GM19324 (cell line): ENCODE measurements around the gene B3GNT5.

ENCODE experiments used
- ATAC-seq: cut with Tn5 transposase; IDR thresholded peaks from one replicate; pipeline ENCODE4 v1.9.1; 2021; ENCODE audit warnings: mild to moderate bottlenecking, moderate library complexity; ENCODE audit not compliant: unreplicated experiment, low FRiP score

Gene B3GNT5

DNA sequence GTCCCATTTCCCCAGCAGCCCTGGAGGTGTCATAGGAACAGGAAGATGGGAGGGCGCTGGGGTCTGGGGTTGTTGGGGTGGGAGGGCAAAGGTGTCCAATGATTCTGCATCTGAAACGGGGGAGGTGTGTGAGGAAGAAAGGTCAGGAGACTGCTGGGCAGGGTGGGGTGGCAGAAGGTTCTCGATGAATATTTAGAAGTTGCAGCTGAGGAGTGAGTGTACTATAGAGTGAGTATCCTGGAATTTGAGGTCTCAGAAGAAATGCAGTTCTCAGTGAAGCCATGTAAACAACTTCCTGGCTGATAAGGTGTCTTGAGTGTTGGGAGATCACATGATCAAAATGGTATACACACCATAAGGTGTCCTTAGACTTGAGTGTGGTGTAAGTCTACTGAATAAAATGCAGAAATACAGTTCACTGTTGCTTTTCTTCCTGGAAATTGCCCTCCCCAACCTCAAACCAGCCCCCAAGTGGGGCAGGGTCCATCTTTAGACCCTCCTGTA, 9.9 kb downstream of the B3GNT5 start:
- no peak for ATAC-seq

DNA sequence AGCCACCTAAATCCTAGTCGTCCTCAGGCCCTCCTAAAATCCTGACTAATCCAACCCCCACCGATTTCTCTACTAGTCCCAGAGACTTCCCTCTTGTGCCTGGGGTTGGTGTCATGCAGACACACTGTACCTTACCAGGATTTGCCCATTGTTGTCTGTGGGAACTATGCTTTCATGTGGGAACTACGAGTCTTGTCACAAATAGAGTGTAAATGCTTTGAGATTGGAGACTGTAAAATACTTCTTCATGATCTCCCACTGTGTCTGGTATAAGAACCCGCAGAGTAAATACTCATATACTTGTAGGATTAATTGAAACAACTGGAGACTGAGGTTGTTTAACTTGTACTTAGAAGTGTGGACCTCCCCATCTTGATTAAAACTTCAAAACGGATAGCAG, 11.2 kb downstream of the B3GNT5 start:
- no peak for ATAC-seq

DNA sequence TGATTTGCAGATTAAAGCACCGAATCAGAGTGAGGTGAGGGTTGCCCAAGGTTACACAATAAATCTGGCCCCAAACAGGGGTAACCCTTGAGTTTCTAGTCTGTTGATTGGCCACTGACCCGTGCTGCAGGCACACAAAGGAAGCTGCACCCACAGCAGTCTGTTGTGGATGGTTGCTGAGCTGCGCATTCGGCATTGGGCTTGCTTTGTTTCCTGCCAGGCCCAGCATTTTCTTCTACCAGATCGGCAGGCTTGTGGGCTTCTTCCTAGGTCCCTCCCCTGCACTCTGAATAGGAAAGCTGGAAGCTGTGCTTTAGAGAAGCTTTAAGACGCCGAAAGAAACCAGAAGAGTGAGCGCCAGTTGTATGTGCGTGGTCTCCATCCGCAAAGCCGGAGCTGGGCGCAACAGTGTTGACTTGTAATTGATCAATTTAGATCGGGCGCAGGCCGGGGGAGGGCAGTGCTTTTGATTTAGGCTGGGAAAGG, 12.1 kb downstream of the B3GNT5 start:
- no peak for ATAC-seq

DNA sequence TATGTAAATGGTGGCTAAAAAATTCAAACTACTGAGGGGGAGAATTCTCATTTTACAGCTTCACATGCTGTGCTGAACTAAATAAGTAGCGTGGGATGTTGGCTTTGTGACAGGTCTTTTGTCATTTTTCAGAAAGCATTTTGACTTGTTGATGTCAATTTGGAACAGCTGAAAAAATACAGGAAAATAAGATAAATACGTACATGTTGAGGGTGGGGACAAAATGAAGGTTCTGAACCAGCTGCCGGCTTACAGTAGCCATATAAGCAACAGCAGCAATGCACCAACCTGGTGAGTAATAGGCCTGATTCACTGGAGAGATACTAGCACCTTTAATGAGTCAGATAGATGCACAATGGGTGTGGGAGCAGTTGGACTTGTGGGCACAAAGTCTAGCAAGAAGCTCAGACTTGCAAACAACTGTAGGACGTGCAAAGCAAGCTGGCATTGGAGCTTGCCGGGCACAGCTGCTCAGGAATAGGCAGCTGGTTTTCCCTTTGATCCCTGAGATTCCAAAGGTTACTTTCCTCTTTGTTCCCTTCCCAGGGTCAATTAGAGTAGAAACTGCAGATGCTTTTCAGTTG, 12.9 kb downstream of the B3GNT5 start:
- ATAC-seq = no peak

DNA sequence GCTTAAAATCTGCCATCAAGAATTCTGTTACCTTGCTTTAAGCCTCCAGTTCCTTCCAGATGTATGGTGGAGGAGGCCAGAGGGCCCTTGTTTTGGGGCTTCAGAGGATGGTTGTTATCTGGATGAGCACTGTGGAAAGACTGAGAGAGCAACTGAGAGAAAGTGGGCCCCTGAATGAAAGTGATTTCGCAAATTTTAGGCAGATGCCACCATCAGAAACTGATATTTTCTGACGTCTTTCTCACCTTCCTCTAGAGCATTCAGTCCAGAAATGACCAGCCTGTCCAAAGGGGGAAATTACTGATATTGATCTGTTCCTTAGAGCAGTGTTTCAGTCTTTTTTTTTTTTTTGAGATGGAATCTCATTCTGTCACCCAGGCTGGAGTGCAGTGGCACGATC, 13.4 kb downstream of the B3GNT5 start:
- ATAC-seq = no peak

DNA sequence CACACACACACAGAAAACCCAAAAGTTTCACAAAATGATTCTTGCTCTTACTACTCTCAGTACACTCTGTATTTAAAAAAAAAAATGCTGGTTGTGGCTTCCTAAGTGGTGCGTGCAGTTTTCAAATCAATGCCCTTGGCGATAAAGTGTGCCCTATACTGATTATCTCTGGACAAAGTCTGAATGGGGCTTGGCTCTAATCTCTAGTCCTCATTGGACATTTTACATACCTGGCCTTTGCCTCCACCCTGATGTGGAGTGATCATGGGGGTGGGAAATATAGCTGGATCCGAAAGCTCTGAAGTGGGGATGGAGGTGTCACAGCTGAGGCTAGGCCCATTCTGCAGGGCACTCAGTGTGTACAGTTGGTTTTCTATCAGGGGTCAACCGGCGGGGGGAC, 14.1 kb downstream of the B3GNT5 start:
- ATAC-seq = no peak

DNA sequence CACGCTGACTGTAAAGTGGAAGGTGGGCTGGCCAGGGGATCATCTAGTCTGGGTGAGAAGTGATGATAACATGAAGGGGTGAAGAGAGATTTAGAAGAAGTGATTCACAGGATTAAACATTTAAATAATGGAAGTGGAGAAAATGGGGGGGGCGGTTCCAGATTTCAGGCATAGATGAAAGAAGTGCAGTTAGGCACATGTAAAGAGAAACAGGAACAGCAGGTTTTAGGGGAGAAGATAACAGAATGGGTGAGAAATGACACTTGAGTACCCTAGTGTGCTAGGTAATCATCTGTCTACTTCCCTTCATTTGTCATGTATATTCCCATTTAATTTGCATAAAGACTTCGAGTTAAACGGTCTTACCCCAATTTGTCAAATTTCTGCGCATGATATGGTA, 15.3 kb downstream of the B3GNT5 start:
- no peak for ATAC-seq

DNA sequence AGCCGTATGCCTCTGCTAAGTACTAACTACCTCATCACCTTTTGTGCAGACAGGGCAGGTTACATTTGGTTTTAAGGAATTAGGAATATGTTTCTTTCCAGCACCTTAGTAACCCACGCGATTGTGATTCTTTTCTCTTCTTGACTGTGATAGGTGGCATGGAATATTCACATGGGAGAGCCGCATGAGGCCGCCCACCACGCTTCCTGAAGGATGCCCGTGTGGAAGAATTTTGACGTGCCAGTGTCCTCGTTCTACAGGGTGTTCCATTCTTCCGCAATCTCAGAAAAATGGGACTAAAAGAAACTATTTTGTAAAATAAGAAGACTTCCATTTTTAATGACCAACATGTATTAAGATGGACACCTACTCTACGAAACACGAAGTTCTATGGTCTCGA, 16.3 kb downstream of the B3GNT5 start:
- no peak for ATAC-seq

DNA sequence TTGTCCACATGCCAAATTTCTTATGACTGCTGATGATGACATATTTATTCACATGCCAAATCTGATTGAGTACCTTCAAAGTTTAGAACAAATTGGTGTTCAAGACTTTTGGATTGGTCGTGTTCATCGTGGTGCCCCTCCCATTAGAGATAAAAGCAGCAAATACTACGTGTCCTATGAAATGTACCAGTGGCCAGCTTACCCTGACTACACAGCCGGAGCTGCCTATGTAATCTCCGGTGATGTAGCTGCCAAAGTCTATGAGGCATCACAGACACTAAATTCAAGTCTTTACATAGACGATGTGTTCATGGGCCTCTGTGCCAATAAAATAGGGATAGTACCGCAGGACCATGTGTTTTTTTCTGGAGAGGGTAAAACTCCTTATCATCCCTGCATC, 17.3 kb downstream of the B3GNT5 start:
- ATAC-seq = no peak

DNA sequence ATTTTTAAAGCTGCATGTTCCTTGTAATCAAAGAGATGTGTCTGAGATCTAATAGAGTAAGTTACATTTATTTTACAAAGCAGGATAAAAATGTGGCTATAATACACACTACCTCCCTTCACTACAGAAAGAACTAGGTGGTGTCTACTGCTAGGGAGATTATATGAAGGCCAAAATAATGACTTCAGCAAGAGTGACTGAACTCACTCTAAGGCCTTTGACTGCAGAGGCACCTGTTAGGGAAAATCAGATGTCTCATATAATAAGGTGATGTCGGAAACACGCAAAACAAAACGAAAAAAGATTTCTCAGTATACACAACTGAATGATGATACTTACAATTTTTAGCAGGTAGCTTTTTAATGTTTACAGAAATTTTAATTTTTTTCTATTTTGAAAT, 19.1 kb downstream of the B3GNT5 start:
- ATAC-seq = no peak

DNA sequence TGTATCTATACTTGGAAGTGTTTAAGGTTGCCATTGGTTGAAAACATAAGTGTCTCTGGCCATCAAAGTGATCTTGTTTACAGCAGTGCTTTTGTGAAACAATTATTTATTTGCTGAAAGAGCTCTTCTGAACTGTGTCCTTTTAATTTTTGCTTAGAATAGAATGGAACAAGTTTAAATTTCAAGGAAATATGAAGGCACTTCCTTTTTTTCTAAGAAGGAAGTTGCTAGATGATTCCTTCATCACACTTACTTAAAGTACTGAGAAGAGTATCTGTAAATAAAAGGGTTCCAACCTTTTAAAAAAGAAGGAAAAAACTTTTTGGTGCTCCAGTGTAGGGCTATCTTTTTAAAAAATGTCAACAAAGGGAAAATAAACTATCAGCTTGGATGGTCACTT, 19.7 kb downstream of the B3GNT5 start:
- no peak for ATAC-seq

DNA sequence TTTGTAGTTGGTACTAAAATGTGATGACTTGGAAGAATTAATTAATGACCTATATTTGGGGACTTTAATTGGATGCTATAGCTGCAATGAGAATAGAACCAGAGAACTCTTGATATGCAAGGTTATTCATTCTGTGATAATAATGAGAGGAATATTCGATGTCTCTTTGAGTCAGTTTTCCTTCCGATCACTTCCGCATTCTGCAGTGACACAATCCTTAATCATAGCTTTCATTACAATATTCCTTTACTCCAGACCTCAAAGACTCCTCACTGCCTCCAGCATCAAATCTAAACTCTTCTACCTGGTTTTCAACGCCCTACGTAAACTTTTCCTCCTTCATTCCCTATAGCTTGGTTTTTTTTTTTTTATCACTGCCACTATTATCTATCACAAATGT, 21.6 kb downstream of the B3GNT5 start:
- ATAC-seq = no peak

DNA sequence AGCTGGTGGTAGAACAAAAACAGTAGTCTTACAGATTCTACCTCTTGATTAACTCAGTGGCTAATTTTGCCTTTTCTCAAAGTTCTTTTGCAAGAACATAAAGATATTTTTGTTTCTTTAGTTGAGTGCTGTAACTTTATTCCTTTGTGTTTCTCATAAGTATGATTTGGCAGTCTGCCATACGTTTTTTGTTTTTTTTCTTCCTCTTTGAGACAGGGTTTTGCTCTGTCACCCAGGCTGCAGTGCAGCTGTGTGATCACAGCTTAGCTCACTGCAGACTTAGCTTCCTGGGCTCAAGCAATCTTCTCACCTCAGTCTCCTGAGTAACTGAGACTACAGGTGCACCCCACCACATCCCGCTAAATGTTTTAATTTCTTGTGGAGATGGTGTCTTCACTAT, 22.4 kb downstream of the B3GNT5 start:
- no peak for ATAC-seq

DNA sequence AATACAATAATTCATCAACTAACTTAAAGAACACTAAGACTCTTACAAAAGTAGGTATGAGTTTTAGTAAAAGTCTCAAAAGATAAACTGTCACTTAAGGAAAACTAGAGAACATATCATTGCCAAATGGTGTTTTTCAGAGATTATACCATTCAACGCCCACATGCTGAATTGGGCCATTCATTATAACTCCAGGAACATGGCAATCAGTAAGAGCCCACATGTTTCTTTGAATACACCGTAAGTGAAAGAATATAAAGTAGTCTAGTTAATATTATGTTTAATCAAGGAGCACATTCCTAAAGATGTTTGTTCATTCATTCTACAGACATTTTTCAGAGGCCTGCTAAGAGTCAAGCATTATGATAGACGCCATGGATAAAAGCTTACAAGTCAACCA, 22.9 kb downstream of the B3GNT5 start:
- no peak for ATAC-seq

DNA sequence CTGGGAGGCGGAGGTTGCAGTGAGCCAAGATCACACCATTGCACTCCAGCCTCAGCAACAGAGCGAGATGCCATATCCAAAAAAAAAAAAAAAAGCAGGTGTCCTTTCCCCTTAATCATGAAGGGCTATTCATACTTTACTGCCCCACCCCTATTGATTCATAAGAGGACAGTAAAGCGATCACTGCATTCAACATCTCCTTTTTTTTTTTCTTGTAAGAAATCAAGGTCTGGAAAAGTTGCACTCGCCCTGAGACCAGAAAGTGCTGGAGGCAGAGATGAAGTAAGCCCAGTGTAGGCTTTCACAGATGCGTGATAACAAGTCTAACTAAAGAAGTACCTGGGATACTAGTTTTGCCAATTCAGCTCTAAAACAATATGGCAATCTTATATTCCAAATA, 24.2 kb downstream of the B3GNT5 start:
- no peak for ATAC-seq

DNA sequence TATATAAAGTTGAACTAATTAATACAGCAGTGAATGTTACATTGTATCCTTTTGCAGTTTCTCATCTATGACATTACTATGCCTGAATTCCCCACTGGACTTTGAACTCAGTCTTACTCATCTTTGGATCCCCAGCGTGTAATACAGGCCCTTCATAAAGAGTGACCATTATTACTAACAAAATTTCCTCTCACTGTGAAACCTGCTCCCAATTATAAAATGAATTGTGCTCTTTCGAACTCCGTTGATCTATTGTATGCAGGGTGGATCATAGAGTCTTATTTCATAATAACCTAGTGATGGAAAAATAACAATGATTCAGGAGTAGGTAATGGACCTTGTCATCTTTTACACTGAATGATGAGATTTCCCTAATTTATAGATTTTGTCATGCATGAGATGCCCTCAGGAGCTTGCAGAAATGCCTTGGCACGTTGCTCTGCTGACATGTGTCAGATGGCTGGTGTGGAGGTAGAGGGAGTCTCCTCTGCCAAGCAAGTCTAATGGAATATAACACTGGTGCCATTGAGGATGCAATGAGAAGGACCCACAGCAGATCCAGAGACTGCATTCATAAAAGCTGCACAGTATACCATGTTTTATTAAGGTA, 25.5 kb downstream of the B3GNT5 start:
- no peak for ATAC-seq

DNA sequence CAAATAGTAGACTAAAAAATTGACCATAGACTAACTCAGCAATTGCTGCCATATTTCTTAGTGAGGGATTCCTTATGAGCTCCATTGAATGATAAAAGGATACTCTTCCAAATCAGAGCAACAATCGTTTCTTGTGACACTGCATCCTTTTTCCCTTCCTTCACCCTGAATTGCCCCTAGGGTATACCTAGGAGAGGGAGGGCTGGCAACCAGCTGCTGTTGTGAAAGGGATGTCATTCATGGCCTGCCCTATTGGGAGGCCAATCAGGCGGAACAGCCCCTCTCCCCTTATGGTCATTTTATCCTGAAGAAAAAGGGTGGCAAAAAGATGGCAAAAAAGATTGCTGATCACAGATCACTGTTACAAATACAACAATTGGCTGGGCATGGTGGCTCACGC, 26.3 kb downstream of the B3GNT5 start:
- ATAC-seq = no peak

DNA sequence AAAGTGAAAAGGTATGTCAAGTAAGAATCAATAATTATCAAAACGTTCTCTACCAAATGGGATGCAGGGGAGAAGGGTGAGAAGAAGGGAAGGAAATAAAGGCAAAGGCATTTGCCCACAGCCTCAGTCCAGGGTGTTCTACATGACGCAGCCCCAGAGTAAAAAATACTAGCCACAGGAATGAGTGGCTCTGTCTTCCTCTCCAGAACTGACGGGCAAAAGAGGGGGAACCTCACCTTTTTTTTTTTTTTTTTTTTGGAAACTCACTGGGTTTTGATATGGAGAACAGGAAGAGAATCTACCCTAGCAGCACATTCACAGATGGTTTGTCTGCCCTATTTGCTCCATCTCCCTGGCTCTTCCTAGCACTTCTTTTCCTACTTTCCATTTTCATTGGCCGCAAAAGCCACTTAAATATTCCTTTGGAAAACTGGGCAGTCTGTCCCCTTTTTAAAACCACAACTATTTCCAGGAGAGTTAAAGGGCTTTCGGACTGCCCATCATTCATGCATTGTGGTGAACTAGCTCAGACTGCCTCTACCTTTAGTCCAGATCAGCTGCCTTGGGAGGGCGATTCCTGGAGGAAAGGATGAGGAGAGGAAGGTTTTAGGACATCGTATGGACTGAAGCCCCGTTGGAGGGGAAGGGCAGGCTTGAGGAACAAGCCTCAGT, 28.2 kb downstream of the B3GNT5 start:
- no peak for ATAC-seq

DNA sequence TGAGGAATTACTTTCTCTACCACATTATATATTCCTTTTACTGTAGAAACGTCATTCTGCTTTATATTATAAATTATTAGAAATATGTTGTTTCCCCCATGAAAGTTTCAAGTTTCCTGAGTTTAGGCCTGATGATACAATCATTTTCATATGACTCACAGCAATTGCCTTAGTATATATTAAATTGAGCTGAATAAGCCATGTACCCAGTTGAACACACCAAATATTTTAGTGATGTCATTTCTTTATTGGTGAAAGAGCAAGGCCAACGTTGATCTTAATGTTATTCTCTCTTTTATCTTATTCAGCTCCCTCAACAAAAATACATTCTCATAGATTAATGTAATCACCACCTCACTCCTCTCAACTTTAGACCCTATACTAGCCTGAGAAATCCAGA, 30.8 kb downstream of the B3GNT5 start:
- ATAC-seq = no peak

DNA sequence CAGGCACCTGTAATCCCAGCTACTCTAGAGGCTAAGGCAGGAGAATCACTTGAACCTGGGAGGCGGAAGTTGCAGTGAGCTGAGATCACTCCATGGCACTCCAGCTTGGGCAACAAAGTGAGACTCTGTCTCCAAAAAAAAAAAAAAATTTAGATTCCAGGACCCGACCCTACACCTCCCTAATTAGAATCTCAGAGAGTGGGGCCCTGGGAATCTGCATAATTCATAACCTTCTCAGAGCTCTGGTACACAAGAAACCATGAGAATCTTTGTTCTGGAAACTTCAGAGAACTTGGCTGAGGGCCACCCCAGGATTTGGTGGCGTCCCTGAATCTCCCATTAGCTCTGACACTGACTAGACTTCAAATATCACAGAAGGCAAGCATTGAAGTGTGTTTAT, 31.5 kb downstream of the B3GNT5 start:
- ATAC-seq = no peak

DNA sequence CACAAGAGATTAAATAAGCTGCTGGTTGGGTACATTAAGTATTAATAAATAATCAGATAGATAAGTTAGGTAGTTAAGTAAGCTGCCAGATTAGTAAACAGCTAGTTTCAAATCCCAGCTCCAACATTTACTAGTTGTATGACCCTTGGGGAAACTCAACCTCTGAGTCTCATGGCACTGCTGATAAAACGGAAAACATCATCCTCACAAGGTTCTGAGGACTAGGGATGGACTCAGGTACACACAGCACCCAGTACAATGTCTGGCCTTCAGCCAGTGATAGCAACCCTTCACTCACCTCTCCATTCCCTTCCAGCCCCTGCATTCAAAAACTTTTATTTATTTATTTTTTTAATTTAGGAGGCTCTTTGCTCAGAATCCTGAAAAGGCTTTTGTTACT, 32.3 kb downstream of the B3GNT5 start:
- no peak for ATAC-seq
